ENCODE results near the gene CALR3.

DNA sequence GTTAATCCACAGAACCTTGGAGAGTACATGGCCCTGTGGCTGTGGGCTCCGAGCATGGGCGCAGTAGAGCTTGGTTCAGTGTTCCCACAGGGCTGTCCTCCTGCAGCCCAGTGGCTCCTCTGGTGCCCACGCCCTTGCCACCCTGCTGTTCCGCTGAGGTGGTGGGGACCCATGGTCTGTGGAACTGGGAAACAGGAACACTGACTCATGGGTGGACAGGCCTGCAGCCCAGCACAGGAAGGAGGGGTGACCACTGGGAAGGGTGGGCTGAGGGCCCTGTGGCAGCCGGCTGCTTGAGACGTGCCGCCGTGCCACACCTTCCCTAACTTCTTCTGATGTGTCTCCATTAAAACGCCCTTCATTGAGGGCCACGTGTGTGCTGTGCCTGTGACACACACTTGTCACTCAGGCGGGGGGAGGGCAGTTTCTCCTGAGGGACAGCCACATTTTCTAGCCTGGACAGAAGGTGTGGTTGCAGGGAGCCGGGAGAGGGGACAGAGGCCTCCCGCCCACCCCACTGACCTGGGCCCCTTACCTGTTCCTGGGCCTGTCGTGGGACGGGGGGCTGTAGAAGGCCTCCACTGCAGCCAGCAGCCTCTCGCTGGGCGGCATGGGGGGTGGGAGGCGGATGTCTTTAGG, 25.1 kb upstream of the CALR3 start:
- TF ChIP-seq POLR2A (IDR thresholded peaks at IDR 0.05), result no peak
- TF ChIP-seq, protein P1, sequence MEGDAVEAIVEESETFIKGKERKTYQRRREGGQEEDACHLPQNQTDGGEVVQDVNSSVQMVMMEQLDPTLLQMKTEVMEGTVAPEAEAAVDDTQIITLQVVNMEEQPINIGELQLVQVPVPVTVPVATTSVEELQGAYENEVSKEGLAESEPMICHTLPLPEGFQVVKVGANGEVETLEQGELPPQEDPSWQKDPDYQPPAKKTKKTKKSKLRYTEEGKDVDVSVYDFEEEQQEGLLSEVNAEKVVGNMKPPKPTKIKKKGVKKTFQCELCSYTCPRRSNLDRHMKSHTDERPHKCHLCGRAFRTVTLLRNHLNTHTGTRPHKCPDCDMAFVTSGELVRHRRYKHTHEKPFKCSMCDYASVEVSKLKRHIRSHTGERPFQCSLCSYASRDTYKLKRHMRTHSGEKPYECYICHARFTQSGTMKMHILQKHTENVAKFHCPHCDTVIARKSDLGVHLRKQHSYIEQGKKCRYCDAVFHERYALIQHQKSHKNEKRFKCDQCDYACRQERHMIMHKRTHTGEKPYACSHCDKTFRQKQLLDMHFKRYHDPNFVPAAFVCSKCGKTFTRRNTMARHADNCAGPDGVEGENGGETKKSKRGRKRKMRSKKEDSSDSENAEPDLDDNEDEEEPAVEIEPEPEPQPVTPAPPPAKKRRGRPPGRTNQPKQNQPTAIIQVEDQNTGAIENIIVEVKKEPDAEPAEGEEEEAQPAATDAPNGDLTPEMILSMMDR (IDR thresholded peaks at IDR 0.05), result no peak
- TF ChIP-seq POLR2AphosphoS5 (IDR thresholded peaks at IDR 0.05; ENCODE audit: insufficient read depth in 1 of 2, low read depth in 1 of 2), result no peak
